ENCODE measurements around the gene POU6F2.
"Not testable (repeated sequence)": the region's sequence is repeated elsewhere in the genome, so short reads cannot be mapped to it uniquely, and the experiment has no call there.

The POU6F2 gene, protein sequence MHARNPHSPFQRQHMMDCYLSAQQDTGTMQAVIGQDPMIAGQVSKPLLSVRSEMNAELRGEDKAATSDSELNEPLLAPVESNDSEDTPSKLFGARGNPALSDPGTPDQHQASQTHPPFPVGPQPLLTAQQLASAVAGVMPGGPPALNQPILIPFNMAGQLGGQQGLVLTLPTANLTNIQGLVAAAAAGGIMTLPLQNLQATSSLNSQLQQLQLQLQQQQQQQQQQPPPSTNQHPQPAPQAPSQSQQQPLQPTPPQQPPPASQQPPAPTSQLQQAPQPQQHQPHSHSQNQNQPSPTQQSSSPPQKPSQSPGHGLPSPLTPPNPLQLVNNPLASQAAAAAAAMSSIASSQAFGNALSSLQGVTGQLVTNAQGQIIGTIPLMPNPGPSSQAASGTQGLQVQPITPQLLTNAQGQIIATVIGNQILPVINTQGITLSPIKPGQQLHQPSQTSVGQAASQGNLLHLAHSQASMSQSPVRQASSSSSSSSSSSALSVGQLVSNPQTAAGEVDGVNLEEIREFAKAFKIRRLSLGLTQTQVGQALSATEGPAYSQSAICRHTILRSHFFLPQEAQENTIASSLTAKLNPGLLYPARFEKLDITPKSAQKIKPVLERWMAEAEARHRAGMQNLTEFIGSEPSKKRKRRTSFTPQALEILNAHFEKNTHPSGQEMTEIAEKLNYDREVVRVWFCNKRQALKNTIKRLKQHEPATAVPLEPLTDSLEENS

DNA sequence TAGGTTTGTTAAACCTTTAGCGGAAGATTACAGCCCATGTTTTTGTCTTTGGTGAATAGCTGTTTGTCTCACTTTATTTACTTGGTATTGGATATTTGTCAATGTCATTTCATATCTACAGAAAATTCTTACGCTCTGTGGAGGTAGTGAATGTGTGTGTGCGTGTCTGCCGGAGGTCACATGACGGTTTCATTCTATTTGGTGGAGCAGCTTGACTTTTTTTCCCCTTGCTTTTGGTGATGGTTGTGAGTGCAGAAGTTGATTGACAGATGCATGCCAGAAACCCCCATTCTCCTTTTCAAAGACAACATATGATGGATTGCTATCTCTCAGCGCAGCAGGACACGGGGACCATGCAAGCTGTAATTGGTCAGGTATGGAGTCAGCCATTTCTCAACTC, at the start of gene POU6F2:
Gene POU6F2 (plus strand): TSS at position 225 of the 400 bp plus-strand sequence. CDS start 45 bp downstream, at position 270.
- DNase-seq: no peak

DNA sequence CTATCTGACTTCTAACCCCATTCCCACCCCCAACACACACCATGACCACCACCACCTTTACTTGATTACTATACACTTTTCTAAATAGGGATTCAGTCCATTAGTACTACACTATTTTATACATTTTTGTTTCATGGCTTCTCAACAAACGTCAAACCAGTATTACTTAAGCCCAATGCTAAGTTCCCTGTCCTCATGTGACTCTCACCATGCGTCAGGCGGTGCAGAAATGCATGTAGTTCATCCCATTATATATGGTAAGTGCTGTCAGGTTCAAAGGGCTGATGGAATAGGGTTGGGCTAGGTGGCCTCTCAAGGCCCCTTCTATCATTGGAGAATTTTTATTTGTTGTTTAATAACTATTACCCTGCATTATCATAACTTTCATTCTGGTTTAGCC, 49.2 kb upstream of the POU6F2 start:
- DNase-seq: no peak

DNA sequence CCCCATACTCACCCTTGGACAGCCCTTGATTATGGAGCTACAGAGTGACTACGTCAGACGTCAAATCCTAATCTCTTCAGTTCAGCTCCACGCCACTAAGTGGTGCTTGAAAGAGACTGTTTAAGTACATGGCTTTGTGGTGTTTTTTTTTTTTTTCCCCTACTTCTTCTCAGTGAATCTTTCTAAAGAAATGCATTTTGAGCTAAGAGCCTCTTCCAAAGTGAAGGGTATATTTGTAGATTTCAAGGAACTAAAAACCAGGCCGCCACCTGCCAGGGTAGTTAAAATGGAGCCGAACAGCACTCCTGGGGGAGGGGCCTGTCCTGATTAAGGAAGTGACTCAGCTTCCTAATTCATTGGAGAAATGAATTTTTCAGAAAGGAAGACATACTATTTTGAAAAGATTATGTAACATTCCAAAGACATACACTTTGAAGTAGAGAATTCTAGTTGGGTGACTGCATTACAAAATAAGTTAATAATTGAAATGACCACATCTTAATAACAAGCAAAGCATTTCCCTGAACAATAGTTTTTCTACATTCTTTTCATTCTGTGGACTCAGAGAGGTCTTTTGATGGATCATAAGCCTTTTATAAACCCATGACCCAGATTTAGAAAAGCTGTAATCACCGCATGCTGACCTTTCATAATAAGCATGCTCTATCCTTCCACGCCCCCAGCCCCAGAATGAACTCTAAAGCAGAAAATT, 48.1 kb upstream of the POU6F2 start:
- peak; percentile 54 for DNase-seq

DNA sequence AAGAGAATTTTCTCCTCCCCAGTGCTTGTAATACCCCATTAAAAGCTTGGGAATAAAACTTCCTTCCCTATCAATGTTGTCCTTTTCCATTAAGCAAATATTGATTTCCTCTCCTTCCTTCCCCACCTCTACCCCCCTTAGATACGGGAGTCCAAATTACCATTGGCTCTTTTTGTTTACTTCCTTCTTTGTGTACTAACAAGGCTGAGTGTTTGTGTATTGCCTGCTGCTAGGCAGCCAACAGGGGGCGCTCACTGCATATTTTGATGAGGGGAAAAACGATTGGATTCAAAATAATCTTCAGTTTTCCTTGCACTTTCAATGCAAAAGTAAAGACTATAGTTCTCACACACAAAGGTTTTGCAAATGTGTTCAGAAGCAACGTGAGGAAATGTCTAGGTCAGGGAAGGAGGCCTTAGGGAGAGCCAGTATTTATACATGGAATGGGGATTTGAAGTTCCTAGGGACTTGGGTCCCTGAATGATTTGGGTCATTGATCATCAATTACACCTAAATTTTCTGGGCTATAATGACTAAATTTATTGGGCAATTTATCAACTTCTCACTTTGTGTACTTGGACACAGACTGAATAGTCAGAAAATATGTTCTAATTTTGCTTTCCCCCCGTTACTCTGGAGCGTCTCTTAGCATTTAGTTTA, 45.1 kb upstream of the POU6F2 start:
- DNase-seq: peak; percentile 72

DNA sequence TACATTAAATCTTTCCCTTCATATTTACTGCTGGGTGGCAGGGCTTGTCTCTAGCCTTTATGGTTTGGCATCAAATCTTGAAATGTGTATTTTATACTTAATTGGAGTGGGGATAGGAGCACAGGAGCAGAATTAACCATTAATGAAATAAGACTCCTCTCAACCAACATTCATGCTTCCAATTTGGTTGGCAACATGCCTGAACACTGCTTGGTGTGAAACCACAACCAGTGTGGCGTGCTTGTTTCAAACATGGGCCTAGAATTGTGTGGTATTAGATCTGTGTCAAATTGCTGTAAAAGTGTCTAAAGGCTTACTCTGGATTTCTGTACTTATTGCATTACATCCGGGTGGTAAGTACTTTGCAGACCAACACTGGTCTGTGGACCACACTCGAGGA, 43.7 kb upstream of the POU6F2 start:
- peak; percentile 50 for DNase-seq

DNA sequence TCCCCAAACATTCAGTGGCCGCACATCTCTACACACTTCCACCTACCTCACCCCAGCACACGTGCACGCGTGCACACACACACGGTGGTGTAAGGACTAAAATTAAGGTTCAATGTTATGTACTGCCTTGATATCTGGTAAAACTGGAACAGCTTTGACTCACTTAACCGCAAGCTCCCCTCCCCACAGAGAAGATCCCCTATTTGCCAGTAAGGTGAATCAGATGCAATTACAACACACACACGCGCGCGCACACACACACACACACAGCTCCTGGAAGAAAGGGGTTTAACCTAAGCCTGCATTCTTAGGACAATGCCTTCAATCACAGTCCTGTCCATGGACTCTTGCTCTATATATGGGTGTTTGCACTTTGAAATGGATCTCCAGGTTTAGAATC, 43.2 kb upstream of the POU6F2 start:
- DNase-seq: no peak

DNA sequence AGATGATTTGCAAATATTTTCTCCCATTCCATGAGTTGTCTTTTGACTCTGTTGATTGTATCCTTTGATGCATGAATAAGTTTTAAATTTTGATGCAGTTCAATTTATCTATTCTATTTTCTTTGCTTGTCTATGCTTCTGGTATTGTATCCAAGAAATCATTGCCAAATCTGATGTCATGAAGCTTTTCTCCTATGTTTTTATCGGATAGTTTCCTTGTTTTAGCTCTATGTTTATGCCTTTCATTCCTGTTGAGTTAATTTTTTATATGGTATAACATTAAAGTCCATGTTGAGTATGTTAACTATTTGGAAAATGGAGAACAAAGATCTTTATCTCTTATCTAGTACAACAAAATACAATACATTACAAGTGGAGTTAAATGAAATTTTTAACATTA, 41.1 kb upstream of the POU6F2 start:
- no peak for DNase-seq

DNA sequence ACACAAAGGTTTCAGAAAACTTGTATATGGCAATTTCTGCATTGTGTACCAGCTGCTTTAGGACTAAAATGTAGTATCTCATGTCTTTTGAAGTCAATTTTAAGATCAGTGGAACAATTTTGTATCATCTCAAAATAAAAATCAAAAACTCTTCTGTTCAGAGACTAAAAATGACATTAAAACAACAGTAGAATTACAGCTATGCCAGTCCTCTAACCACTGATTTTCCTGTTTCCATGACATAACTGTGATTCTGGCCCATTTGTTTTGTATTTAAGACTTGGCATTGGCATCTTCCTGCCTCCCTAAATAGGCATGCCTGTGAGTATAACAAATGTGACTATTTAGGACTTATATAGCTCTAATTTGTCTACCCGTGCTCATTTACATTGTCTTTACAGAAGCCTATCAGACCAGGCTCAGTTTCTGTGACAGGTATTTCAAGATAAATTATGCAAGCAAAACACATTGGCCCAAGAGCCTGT, 39.7 kb upstream of the POU6F2 start:
- no peak for DNase-seq

DNA sequence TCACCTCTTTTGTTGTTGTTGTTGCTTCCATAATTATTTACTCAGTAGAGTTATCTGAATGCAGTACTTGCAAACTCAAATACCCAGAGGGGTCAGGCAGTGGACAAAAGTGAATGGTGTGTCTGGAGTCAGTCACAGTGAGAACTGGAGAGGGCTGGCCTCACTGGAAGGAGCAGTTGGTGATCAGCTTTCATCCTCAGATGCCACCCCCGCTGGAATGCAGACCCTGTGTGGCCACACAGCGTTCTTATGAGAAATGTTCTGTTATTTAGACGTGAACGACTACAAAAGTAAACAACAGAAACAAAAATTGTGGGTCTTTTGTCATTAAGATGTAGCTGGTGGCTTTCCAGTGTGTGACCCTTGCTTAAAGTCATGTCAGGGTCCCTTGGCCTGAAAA, 39.1 kb upstream of the POU6F2 start:
- DNase-seq: no peak

DNA sequence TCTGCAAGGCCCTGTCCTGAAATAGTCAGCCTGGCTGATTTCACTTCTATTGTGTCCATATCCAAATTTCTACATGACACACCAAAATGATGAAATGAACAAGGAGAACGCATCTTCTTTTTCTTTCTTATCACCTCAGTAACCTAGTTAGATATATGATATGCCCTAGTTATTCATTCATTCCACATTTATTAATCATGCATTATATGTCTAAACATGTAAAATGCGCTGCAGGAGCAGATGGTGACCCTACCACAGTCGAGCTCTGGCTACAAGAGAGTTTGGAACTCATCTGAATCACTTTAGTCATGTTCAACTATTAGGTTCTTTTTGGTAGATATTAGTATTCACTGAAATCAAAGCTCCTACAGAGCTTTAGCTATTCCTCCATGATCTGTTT, 36.9 kb upstream of the POU6F2 start:
- DNase-seq: no peak

DNA sequence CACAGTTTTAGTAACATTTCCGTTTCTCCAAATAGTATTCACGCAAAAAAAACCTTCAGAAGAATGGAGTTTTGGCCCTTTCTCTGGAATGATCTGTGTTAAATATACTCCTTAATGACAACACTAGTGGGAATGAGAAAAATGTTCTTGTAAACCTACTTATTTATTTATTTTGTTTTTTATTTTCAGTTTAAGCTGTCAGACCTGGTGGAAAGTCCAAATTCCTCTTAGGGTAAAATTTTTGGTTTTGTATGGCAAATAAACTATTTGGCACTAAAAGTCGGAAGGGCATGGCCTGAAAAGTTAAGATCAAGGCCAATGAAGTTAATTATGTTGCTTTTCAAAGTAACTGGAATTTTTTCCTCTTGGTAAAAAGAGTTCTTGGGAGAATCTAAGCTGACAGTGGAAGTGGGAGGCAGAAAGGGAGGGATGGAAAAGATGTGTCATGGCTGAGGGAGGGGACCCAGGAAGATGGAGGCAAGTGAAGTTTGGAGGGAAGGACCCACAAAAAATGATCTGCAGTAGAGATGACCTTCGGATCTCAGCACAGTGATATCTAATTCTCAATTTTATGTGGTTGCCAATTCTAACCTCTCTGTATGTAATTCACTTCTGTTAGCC, 35.2 kb upstream of the POU6F2 start:
- DNase-seq: no peak

DNA sequence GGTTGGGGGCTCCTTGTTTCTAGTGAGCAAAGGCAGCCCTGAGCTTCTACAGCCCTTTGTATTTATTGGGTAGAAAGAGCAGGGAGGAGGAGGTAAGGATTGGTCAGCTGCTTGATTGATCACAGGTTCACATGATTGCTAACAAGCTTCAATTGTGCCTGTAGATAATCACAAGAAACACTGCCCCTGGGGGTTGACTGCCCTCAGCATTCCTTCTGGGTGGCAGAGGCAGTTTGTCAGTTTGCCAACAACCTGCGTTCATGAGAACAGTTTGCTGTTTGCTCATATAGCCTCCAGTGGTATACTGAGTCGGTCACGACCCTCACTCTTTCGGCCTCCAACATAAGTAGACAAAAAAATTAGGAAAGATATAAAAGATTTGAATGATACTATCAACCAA, 30.2 kb upstream of the POU6F2 start:
- not testable (repeated sequence) for DNase-seq

DNA sequence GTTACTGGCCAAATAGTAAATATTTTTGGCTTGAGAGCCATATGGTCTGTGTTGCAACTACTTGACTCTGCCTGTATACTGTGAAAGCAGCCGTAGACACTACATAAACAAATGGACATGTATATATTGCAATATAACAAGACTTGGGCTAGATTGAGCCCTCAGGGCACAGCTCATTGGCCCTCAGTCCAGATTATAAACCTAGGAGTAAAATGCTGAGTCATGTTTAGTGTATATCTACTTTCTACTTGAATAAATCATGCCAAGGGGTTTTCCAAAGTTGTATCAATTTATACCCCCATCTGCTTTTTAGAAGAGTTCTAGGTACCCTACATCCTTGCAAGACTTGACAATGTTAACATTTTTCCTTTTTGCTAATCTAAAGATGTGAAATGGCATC, 27.4 kb upstream of the POU6F2 start:
- DNase-seq: no peak

DNA sequence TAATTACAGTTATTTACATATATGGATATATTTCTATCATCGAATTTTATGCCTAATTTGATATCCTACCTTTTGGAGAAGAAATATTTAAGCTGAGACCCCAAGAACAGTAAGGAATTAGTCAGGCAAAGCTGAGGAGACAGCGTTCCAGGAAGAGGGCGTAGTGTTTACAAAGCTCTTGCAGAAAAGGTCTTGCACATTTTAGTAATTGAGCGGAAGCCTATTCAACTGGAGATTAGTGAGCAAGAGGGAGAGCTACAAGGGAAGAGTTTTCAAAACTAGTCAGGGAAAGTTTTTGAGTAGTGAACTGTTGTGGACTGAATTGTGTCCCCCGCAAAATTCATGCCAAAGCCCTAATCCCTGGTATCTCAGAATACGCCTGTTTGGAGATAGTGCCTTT, 26.5 kb upstream of the POU6F2 start:
- no peak for DNase-seq

DNA sequence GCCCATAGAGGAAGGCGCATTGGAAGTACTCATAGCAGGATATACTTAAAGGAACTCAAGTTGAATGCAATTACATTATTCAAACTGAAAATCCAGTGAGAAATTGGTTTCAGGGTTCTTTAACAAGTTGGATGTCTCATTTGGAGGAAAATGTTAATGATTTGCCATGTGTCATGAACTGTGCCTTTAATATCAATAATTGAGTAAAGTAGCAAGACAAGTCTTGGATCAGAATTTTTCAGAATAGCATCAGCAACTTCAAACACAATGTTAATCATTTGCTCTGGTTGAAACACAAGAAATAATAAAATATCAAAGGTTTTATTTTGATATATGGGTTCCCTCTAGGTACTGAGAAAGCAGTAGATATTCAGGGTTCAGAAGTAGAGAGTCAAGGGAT, 24.5 kb upstream of the POU6F2 start:
- no peak for DNase-seq

DNA sequence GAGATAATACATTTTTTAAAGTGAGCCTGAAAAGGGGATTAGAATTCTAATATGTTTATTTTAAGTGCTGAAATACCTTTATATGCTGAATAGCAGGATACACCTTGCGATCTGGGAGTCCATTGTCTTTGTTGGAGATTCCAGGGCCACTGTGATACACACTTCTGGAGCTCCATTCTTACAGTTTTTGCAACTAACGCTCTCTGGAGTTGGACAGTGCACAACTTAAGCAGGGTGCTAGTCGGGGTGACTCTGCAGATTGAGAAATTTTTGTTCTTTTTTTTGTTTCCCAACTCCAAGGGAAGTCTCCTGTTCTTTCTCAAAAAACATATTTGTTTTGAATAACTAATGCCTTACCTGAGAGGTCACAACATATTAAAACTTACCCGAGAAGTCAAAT, 23.7 kb upstream of the POU6F2 start:
- DNase-seq: no peak

DNA sequence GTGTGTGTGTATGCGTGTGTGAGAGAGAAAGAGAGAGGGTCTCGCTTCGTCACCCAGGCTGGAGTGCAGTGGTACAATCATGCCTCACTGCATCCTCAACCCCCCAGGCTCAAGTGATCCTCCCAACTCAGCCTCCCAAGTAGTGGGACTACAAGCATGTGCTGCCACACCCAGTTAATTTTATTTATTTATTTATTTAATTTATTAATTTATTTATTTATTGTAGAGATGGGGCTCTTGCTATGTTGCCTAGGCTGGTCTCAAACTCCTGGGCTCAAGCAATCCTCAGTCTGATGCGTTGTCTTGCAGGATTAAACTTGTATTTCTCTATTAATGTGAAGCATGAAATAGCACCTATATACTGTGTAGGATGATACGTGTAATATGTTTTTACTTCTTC, 21.8 kb upstream of the POU6F2 start:
- no peak for DNase-seq

DNA sequence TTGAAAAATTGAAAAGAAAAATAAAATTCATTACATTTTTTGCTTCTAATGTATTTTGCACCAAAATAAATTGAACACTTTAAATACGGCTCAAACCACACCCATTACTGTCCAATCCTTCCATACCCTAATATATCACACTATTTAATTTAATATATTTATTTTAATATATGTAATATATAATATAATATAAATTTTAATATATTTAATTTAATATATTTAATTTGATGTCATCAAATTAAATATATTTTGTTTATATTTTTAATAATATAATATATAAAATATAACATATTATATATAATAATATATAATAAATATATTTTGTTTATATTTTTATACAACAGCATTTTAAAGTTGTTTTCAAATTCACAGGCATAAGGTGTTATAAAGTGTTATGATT, 15.7 kb upstream of the POU6F2 start:
- no peak for DNase-seq

DNA sequence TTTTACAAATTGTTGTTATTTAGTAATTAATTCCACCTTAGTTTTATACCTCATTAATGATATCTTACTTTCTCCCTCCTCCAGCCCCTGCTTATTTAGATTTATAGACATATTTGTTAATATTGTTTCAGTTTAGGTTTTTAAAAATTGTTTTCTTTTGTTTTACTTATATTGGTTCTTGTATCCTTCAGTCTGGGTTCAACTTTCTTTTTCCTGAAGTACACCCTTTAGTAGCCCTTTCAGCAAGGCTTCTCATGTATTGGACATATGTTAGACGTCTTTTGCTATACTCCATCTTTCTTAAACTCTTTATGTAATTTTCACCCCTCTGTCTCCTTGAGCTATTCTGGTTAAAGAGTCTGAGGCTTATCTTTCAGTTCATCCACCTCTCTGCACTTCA, 12.8 kb upstream of the POU6F2 start:
- DNase-seq: no peak

DNA sequence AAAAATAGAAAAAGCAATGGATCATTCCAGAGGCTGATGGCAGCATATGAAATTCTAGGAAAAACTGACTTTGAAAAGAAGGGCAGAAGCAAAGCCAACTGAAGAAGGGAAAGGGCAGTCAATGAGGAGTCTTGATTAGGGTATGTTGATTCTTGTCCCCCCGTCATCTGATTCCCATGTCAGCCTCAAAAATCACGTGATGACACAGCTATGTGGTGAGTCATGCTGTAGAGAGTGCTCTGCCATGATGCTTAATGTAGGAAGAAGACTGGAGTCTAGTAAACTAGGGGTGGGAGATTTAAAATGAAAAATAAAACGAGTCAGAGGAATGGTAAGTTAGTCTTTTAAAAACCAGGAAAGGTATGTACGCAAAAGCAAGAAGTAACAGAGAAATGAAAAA, 3.9 kb upstream of the POU6F2 start:
- DNase-seq: no peak

DNA sequence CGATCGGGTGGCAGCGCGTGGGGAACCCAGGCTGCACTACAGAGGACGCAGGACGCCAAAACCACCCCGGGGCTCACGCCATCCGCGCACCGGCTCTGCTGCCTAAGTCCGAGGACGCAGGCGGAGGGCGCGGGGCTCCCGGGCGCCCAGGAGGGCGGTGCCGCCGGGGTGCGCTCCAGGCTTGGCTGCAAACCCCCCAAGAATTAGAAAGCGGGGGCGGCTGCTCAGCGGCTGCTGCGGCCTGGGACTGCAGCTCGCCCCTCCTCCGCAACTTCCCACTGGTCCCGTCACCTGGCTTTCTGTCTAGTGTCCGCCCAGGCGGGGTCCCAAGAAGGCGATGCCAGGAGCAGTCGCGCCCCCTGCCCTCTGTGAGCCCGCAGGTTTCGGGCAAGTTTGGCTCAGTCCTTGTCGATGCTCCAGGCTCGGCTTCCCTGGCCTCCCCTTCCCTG, 1.7 kb upstream of the POU6F2 start:
- no peak for DNase-seq

DNA sequence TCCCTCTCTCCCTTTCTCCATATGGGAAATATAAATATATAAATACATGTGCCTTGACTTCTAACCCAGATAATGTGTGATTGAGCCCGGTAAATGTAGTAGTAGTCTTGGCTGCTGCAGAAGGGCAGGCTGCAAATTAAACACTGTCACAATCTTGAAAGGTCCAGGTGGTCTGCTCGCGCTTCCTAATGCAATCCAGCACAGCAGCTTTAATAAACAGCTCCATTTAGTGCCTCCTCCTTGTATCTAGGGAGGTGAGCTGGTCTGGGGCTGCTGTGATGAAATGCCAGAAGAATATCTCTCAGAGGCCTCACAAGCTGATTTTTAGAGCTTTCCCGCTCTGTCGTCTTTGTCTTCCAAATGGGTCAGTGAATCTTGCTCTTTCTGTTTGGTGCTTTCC, 782 bp downstream of the POU6F2 start:
- DNase-seq: no peak

DNA sequence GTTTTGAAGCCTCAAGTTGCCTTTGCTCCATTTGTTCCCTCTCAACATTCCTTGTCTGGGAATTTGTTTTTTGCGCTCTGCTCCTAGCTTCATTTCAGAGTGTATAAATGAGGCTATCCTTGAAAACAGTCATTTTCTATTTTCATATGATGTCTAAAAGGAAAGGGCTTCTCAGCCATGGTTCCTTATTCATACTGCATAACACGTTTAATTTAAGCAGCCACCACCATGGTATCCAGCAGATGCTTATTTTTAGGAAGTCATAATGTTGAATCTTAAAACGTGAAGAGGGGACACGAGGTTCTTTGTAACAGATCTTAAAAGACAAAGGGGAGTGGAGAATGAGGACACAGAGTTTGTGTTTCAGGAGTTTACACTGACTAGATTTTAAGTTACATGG, 14.5 kb downstream of the POU6F2 start:
- DNase-seq: no peak

Measured in NCI-H2029 treated with DMSO at 0.1 percent for 48 hours (cell line).